COLO668 (cell line): ENCODE measurements around the gene TRIM41.
"Not testable (repeated sequence)": the region's sequence is repeated elsewhere in the genome, so short reads cannot be mapped to it uniquely, and the experiment has no call there.

ENCODE experiments used
- DNase-seq: peaks from one replicate; lab custom pipeline; 2025; ENCODE audit not compliant: unreplicated experiment; lab: John Stamatoyannopoulos, UW

The TRIM41 gene

GRCh38 chr5:181223058-181223728 is at the start of gene TRIM41:
TSS of gene TRIM41 (plus strand) at chr5:181223281. CDS start at chr5:181224000, 719 bp downstream.
- DNase-seq, result no peak

- no peak for DNase-seq
These were observed 49.4 kb upstream of the TRIM41 start for GRCh38 chr5:181173420-181174342.

- DNase-seq, result no peak
These were observed 46.7 kb upstream of the TRIM41 start for GRCh38 chr5:181176254-181176952.

GRCh38 chr5:181177559-181177958 is 45.5 kb upstream of the TRIM41 start:
- not testable (repeated sequence) for DNase-seq

GRCh38 chr5:181181650-181182565 is 41.2 kb upstream of the TRIM41 start:
- DNase-seq, result no peak

- DNase-seq, result no peak
These were observed 40.4 kb upstream of the TRIM41 start for GRCh38 chr5:181182651-181183050.

- no peak for DNase-seq
These were observed 38.2 kb upstream of the TRIM41 start for GRCh38 chr5:181184845-181185216.

GRCh38 chr5:181185560-181185959 is 37.5 kb upstream of the TRIM41 start:
- no peak for DNase-seq

- no peak for DNase-seq
These were observed 37.1 kb upstream of the TRIM41 start for GRCh38 chr5:181186022-181186421.

- no peak for DNase-seq
These were observed 36.0 kb upstream of the TRIM41 start for GRCh38 chr5:181186986-181187499.

GRCh38 chr5:181187500-181188213 is 35.4 kb upstream of the TRIM41 start:
- DNase-seq, result no peak

- no peak for DNase-seq
These were observed 34.2 kb upstream of the TRIM41 start for GRCh38 chr5:181188700-181189362.

GRCh38 chr5:181189363-181189961 is 33.6 kb upstream of the TRIM41 start:
- DNase-seq, result no peak

- no peak for DNase-seq
These were observed 32.9 kb upstream of the TRIM41 start for GRCh38 chr5:181189962-181190710.

GRCh38 chr5:181190711-181191525 is 32.2 kb upstream of the TRIM41 start:
- DNase-seq, result no peak

- no peak for DNase-seq
These were observed 31.4 kb upstream of the TRIM41 start for GRCh38 chr5:181191526-181192336.
